ENCODE results near the gene KREMEN2. TPM values are rescaled to one million over a fixed set of nuclear protein-coding genes. Genes with fewer than 3 reads are reported as not detected.
A peak's percentile ranks its signal among the peaks of the same experiment; 100 is the strongest.

KREMEN2 gene
- total and polyA plus RNA-seq, 9 of the 15 experiments (the other 6 are each of a cell fraction or from before 2014, with no cell fraction given), result 0.04 to 7.7 (median 1.5) TPM; not detected in 1

GRCh38 chr16:3004781-3005284 is 40.8 kb downstream of the KREMEN2 start (continued):
- TF ChIP-seq GATAD2B (IDR thresholded peaks at IDR 0.05; ENCODE audit: borderline replicate concordance) (no peak), ZNF239 (CRISPR knock-in tag; IDR thresholded peaks at IDR 0.05) (no peak), TEAD1 (CRISPR knock-in tag; IDR thresholded peaks at IDR 0.05) (no peak), SRSF3 (IDR thresholded peaks at IDR 0.05; ENCODE audit: insufficient read depth, low read length) (no peak), EP400 (IDR thresholded peaks at IDR 0.05) (peak; percentile 49), CCAR2 (IDR thresholded peaks at IDR 0.05; ENCODE audit: low read depth, low read length) (no peak), ZKSCAN1 (IDR thresholded peaks at IDR 0.05; ENCODE audit: low read depth, low read length) (no peak), ZBED1 (IDR thresholded peaks at IDR 0.05) (no peak), TAF9B (IDR thresholded peaks at IDR 0.05; ENCODE audit: partially characterized antibody) (no peak), POLR2H (tag; IDR thresholded peaks at IDR 0.05; ENCODE audit: low read depth) (no peak), NRF1 (conservative IDR thresholded peaks at IDR 0.05 in 1 of 2, IDR thresholded peaks at IDR 0.05 in 1 of 2) (no peak), PYGO2 (tag; IDR thresholded peaks at IDR 0.05) (no peak), ZBTB11 (CRISPR knock-in tag; IDR thresholded peaks at IDR 0.05) (no peak), ZNF449 (CRISPR knock-in tag; IDR thresholded peaks at IDR 0.05) (no peak), KLF16 (IDR thresholded peaks at IDR 0.05) (no peak), PATZ1 (CRISPR knock-in tag; IDR thresholded peaks at IDR 0.05; ENCODE audit: borderline replicate concordance) (no peak), ZBTB17 (CRISPR knock-in tag; IDR thresholded peaks at IDR 0.05) (no peak), CBFA2T2 (conservative IDR thresholded peaks at IDR 0.05) (no peak)
- TF ChIP-seq, protein P1, sequence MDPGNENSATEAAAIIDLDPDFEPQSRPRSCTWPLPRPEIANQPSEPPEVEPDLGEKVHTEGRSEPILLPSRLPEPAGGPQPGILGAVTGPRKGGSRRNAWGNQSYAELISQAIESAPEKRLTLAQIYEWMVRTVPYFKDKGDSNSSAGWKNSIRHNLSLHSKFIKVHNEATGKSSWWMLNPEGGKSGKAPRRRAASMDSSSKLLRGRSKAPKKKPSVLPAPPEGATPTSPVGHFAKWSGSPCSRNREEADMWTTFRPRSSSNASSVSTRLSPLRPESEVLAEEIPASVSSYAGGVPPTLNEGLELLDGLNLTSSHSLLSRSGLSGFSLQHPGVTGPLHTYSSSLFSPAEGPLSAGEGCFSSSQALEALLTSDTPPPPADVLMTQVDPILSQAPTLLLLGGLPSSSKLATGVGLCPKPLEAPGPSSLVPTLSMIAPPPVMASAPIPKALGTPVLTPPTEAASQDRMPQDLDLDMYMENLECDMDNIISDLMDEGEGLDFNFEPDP (CRISPR knock-in tag; IDR thresholded peaks at IDR 0.05), result no peak
- TF ChIP-seq, protein P2, sequence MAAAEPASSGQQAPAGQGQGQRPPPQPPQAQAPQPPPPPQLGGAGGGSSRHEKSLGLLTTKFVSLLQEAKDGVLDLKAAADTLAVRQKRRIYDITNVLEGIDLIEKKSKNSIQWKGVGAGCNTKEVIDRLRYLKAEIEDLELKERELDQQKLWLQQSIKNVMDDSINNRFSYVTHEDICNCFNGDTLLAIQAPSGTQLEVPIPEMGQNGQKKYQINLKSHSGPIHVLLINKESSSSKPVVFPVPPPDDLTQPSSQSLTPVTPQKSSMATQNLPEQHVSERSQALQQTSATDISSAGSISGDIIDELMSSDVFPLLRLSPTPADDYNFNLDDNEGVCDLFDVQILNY (CRISPR knock-in tag; IDR thresholded peaks at IDR 0.05), result no peak

Data from K562 (cell line).